Measurements from ENCODE around the gene DOK3. TPM values are rescaled to one million over a fixed set of nuclear protein-coding genes. Genes with fewer than 3 reads are reported as not detected.
A peak's percentile ranks its signal among the peaks of the same experiment; 100 is the strongest.

DOK3 gene
- total RNA-seq, 6 experiments from 2014 or later: 2.5 to 6.6 (median 3.9) TPM

- no peak for ATAC-seq
- peaks cover 0 to 2% (median 0%) of the 10 kb centered on the region in 4 donors for H3K9me3 ChIP-seq
- no peak overlapping the region for H3K4me3 ChIP-seq
- WGBS (ENCODE audit: insufficient coverage, low coverage, low lambda C conversion rate, missing lambda C conversion rate): 78% methylated on average over 7 of the region's 8 CpGs
- no peak for TF ChIP-seq POLR2A (IDR thresholded peaks at IDR 0.05)
- intact Hi-C loops (cut with DNase I): no loop called here
- peaks cover 0 to 5% (median 0%) of the 10 kb centered on the region in 4 donors for H3K4me1 ChIP-seq
- no peaks in the 10 kb centered on the region for H3K36me3 ChIP-seq
- no peaks in the 10 kb centered on the region for H3K27me3 ChIP-seq
- H3K27ac ChIP-seq: no peak overlapping the region
- DNase-seq: no peak
Measured at GRCh38 chr5:177469750-177470525, 39.7 kb downstream of the DOK3 start.

- H3K36me3 ChIP-seq: no peaks in the 10 kb centered on the region
- H3K27me3 ChIP-seq: no peaks in the 10 kb centered on the region
- H3K27ac ChIP-seq: no peak overlapping the region
- 76% methylated on average over 6 of the region's 25 CpGs for WGBS (ENCODE audit: insufficient coverage, low coverage, low lambda C conversion rate, missing lambda C conversion rate)
- intact Hi-C loops (cut with DNase I): no loop called here
- DNase-seq (peak in 1 of 3 donors; percentile 15), ATAC-seq (no peak)
- peaks cover 0 to 5% (median 0%) of the 10 kb centered on the region in 4 donors for H3K4me1 ChIP-seq
- peaks cover 0 to 2% (median 0%) of the 10 kb centered on the region in 4 donors for H3K9me3 ChIP-seq
- TF ChIP-seq POLR2A (IDR thresholded peaks at IDR 0.05) (no peak), CTCF (IDR thresholded peaks at IDR 0.05) (no peak)
- H3K4me3 ChIP-seq: no peak overlapping the region
Measured at GRCh38 chr5:177468685-177469628, 40.7 kb downstream of the DOK3 start.

GRCh38 chr5:177468329-177468684, 41.3 kb downstream of the DOK3 start:
- Histone ChIP-seq H3K4me1 (peaks cover 0 to 5% (median 0%) of the 10 kb centered on the region in 4 donors), H3K4me3 (no peak overlapping the region), H3K9me3 (peaks cover 0 to 2% (median 0%) of the 10 kb centered on the region in 4 donors), H3K27ac (no peak overlapping the region), H3K27me3 (no peaks in the 10 kb centered on the region), H3K36me3 (no peaks in the 10 kb centered on the region)
- 100% methylated on average over 1 of the region's 2 CpGs for WGBS (ENCODE audit: insufficient coverage, low coverage, low lambda C conversion rate, missing lambda C conversion rate)
- TF ChIP-seq POLR2A (IDR thresholded peaks at IDR 0.05) (no peak), CTCF (IDR thresholded peaks at IDR 0.05) (no peak)
- intact Hi-C loops (cut with DNase I): no loop called here
- ATAC-seq: no peak
- DNase-seq: no peak

GRCh38 chr5:177467436-177467835, 42.2 kb downstream of the DOK3 start:
- intact Hi-C loops (cut with DNase I): no loop called here
- ATAC-seq (no peak), DNase-seq (no peak)

More at GRCh38 chr5:177467436-177467835, 42.2 kb downstream of the DOK3 start:
- Histone ChIP-seq H3K36me3 (no peaks in the 10 kb centered on the region), H3K4me1 (peaks cover 0 to under 1% (median 0%) of the 10 kb centered on the region in 4 donors), H3K27ac (no peak overlapping the region), H3K4me3 (no peak overlapping the region), H3K27me3 (no peaks in the 10 kb centered on the region), H3K9me3 (peaks cover 0 to 2% (median 0%) of the 10 kb centered on the region in 4 donors)
- TF ChIP-seq CTCF (IDR thresholded peaks at IDR 0.05) (no peak), POLR2A (IDR thresholded peaks at IDR 0.05) (no peak)
- WGBS (ENCODE audit: insufficient coverage, low coverage, low lambda C conversion rate, missing lambda C conversion rate): 96% methylated on average over 5 of the region's 31 CpGs
